H7 (cell line): ENCODE measurements around the gene CNTNAP2. TPM values are rescaled to one million over a fixed set of nuclear protein-coding genes. Genes with fewer than 3 reads are reported as not detected.

Experiments used
- DNase-seq: peaks from one replicate; pipeline ENCODE4 v3.0.0; 2012
- H3K27me3 ChIP-seq: 2 replicates; pipeline ENCODE4 v1.6.0; 2011; ENCODE audit warnings: mild to moderate bottlenecking, low read length; ENCODE audit not compliant: control insufficient read depth, insufficient read depth
- H3K36me3 ChIP-seq: replicated peaks from 2 replicates; pipeline ENCODE4 v1.5.1; 2011; ENCODE audit warnings: low read length; ENCODE audit not compliant: control insufficient read depth, insufficient read depth
- H3K4me3 ChIP-seq: 2 replicates; pipeline ENCODE4 v1.5.1; 2011; ENCODE audit warnings: low read depth, mild to moderate bottlenecking, control low read depth, low read length, moderate library complexity; ENCODE audit not compliant: insufficient read depth
- total RNA-seq: library from RNA; depleted of rRNA; stranded (reverse); fragments of >200 nt; shearing (Covaris generic); gene quantifications from 2 replicates; pipeline ENCODE4 v1.2.3, GENCODE V29; 2014

The CNTNAP2 gene
- total RNA-seq, 1 experiment from 2014 or later, result 109 TPM

GRCh38 chr7:147012666-147013065, 896.1 kb downstream of the CNTNAP2 start:
- Histone ChIP-seq H3K4me3 (no peak overlapping the region), H3K36me3 (no peaks in the 10 kb centered on the region), H3K27me3 (no peaks in the 10 kb centered on the region)
- no peak for DNase-seq

- Histone ChIP-seq H3K4me3 (no peak overlapping the region), H3K36me3 (no peaks in the 10 kb centered on the region), H3K27me3 (no peaks in the 10 kb centered on the region)
- DNase-seq, result no peak
Measured at GRCh38 chr7:147013825-147014224, 897.2 kb downstream of the CNTNAP2 start.

GRCh38 chr7:147014286-147014955, 897.8 kb downstream of the CNTNAP2 start:
- DNase-seq, result no peak
- H3K36me3 ChIP-seq, result no peaks in the 10 kb centered on the region
- H3K27me3 ChIP-seq, result no peaks in the 10 kb centered on the region
- no peak overlapping the region for H3K4me3 ChIP-seq

- Histone ChIP-seq H3K27me3 (no peaks in the 10 kb centered on the region), H3K36me3 (no peaks in the 10 kb centered on the region), H3K4me3 (no peak overlapping the region)
- DNase-seq, result no peak
Measured at GRCh38 chr7:147015999-147016398, 899.4 kb downstream of the CNTNAP2 start.

- no peak overlapping the region for H3K4me3 ChIP-seq
- no peak for DNase-seq
- H3K27me3 ChIP-seq, result no peaks in the 10 kb centered on the region
- H3K36me3 ChIP-seq, result no peaks in the 10 kb centered on the region
Measured at GRCh38 chr7:147022056-147022455, 905.5 kb downstream of the CNTNAP2 start.

GRCh38 chr7:147023440-147023839, 906.8 kb downstream of the CNTNAP2 start:
- Histone ChIP-seq H3K27me3 (no peaks in the 10 kb centered on the region), H3K4me3 (no peak overlapping the region), H3K36me3 (no peaks in the 10 kb centered on the region)
- DNase-seq, result no peak

GRCh38 chr7:147029953-147030352, 913.4 kb downstream of the CNTNAP2 start:
- Histone ChIP-seq H3K36me3 (no peaks in the 10 kb centered on the region), H3K4me3 (no peak overlapping the region), H3K27me3 (no peaks in the 10 kb centered on the region)
- DNase-seq, result no peak

GRCh38 chr7:147033641-147034040, 917.0 kb downstream of the CNTNAP2 start:
- Histone ChIP-seq H3K4me3 (no peak overlapping the region), H3K27me3 (no peaks in the 10 kb centered on the region), H3K36me3 (no peaks in the 10 kb centered on the region)
- DNase-seq, result no peak

GRCh38 chr7:147041438-147041837, 924.8 kb downstream of the CNTNAP2 start:
- no peak for DNase-seq
- no peak overlapping the region for H3K4me3 ChIP-seq
- no peaks in the 10 kb centered on the region for H3K36me3 ChIP-seq
- H3K27me3 ChIP-seq, result no peaks in the 10 kb centered on the region

GRCh38 chr7:147044941-147045340, 928.3 kb downstream of the CNTNAP2 start:
- H3K27me3 ChIP-seq, result no peaks in the 10 kb centered on the region
- DNase-seq, result no peak
- no peaks in the 10 kb centered on the region for H3K36me3 ChIP-seq
- H3K4me3 ChIP-seq, result no peak overlapping the region

- no peaks in the 10 kb centered on the region for H3K36me3 ChIP-seq
- H3K27me3 ChIP-seq, result no peaks in the 10 kb centered on the region
- DNase-seq, result no peak
Measured at GRCh38 chr7:147047696-147048095, 931.1 kb downstream of the CNTNAP2 start.

GRCh38 chr7:147048864-147049263, 932.3 kb downstream of the CNTNAP2 start:
- no peak for DNase-seq
- Histone ChIP-seq H3K36me3 (no peaks in the 10 kb centered on the region), H3K27me3 (no peaks in the 10 kb centered on the region), H3K4me3 (no peak overlapping the region)

More at GRCh38 chr7:147047696-147048095, 931.1 kb downstream of the CNTNAP2 start:
- H3K4me3 ChIP-seq, result no peak overlapping the region

GRCh38 chr7:147052818-147053217, 936.2 kb downstream of the CNTNAP2 start:
- no peak for DNase-seq
- Histone ChIP-seq H3K36me3 (no peaks in the 10 kb centered on the region), H3K4me3 (no peak overlapping the region), H3K27me3 (no peaks in the 10 kb centered on the region)

- Histone ChIP-seq H3K4me3 (no peak overlapping the region), H3K36me3 (no peaks in the 10 kb centered on the region), H3K27me3 (no peaks in the 10 kb centered on the region)
- DNase-seq, result no peak
Measured at GRCh38 chr7:147053746-147054145, 937.1 kb downstream of the CNTNAP2 start.

- DNase-seq, result no peak
Measured at GRCh38 chr7:147060070-147060469, 943.5 kb downstream of the CNTNAP2 start.

GRCh38 chr7:147062897-147063296, 946.3 kb downstream of the CNTNAP2 start:
- DNase-seq, result no peak
- H3K36me3 ChIP-seq, result no peaks in the 10 kb centered on the region
- H3K27me3 ChIP-seq, result no peaks in the 10 kb centered on the region
- no peak overlapping the region for H3K4me3 ChIP-seq

More at GRCh38 chr7:147060070-147060469, 943.5 kb downstream of the CNTNAP2 start:
- Histone ChIP-seq H3K27me3 (no peaks in the 10 kb centered on the region), H3K4me3 (no peak overlapping the region), H3K36me3 (no peaks in the 10 kb centered on the region)
